GM12878 (cell line): ENCODE measurements around the gene MAGEB3. TPM values are rescaled to one million over a fixed set of nuclear protein-coding genes. Genes with fewer than 3 reads are reported as not detected.
A peak's percentile ranks its signal among the peaks of the same experiment; 100 is the strongest.
"Not testable (repeated sequence)": the region's sequence is repeated elsewhere in the genome, so short reads cannot be mapped to it uniquely, and the experiment has no call there.

ENCODE experiments used
- ATAC-seq: fragments of 200-7000 bp; cut with Tn5 transposase; 3 replicates; pipeline ENCODE4 v1.9.1; 2020; ENCODE audit warnings: mild to moderate bottlenecking, moderate library complexity
- BruUV-seq: library from RNA; stranded (reverse); fragments of 400-500 nt; replicated peaks from 2 replicates; lab custom pipeline; 2021; lab: Mats Ljungman, UMichigan
- CTCF ChIA-PET: fragments of 300-600 bp; sonication (Branson Sonifier 250); formaldehyde crosslinking; extraction: SDS; loops from one replicate; lab custom pipeline; 2021; ENCODE audit warnings: inconsistent platforms; lab: Yijun Ruan, JAX
- POLR2A ChIA-PET: fragments of 350-600 bp; formaldehyde crosslinking; extraction: SDS; loops from one replicate; lab custom pipeline; 2021; ENCODE audit warnings: inconsistent platforms; lab: Charles Lee
- RAD21 ChIA-PET: fragments of 300-600 bp; sonication (Branson Sonifier 250); formaldehyde crosslinking; loops from one replicate; lab custom pipeline; 2023; ENCODE audit warnings: antibody characterized with exemption; ENCODE audit not compliant: unreplicated experiment; lab: Charles Lee
- SMC1A ChIA-PET: fragments of 300-600 bp; sonication (Branson Sonifier 250); formaldehyde crosslinking; loops from one replicate; lab custom pipeline; 2023; ENCODE audit not compliant: unreplicated experiment, uncharacterized antibody; lab: Charles Lee
- DNase-seq: peaks from one replicate; pipeline ENCODE4 v3.0.0-alpha.2; 2011; ENCODE audit warnings: low read depth, low spot score
- FAIRE-seq: peaks from 3 replicates; lab custom pipeline; 2011; peaks lifted over from hg19 to GRCh38; lab: Jason Lieb, UNC
- H2AFZ ChIP-seq: 2 replicates; pipeline ENCODE4 v1.6.0; 2011; ENCODE audit warnings: low read depth, low read length, control low read depth; ENCODE audit not compliant: control insufficient read depth
- H3K27ac ChIP-seq: 2 replicates; pipeline ENCODE4 v1.5.1; 2011; ENCODE audit warnings: control low read depth; ENCODE audit not compliant: control insufficient read depth, insufficient read depth
- H3K27me3 ChIP-seq, 2 experiments: replicated peaks in 1 of 2; 2 replicates each; pipeline versions ENCODE4 v1.6.0 to v1.6.1; 2011; ENCODE audit warnings: low read length in 1 of 2; ENCODE audit not compliant: control insufficient read depth in 2 of 2, insufficient read depth in 2 of 2
- H3K36me3 ChIP-seq, 2 experiments: 2 replicates each; pipeline ENCODE4 v1.5.1; 2011; ENCODE audit warnings: low read length in 1 of 2; ENCODE audit not compliant: control insufficient read depth in 2 of 2, insufficient read depth in 2 of 2
- H3K4me1 ChIP-seq: 2 replicates; pipeline ENCODE4 v1.6.1; 2011; ENCODE audit warnings: mild to moderate bottlenecking, low read length, moderate library complexity, mixed read lengths; ENCODE audit not compliant: control insufficient read depth, insufficient read depth
- H3K4me2 ChIP-seq: 2 replicates; pipeline ENCODE4 v1.6.0; 2011; ENCODE audit warnings: control low read depth; ENCODE audit not compliant: control insufficient read depth, insufficient read depth
- H3K4me3 ChIP-seq: fragments of 200-600 bp; sonication (generic); 2 replicates; pipeline ENCODE4 v1.5.1; 2016
- H3K79me2 ChIP-seq: 2 replicates; pipeline ENCODE4 v1.6.0; 2011; ENCODE audit warnings: low read length; ENCODE audit not compliant: control insufficient read depth, insufficient read depth
- H3K9ac ChIP-seq: 2 replicates; pipeline ENCODE4 v1.8.0; 2011; ENCODE audit warnings: low read length, control low read depth, mixed read lengths; ENCODE audit not compliant: control insufficient read depth, insufficient read depth
- H3K9me3 ChIP-seq: replicated peaks from 3 replicates; pipeline ENCODE4 v1.5.1; 2011; ENCODE audit warnings: mild to moderate bottlenecking, low read length; ENCODE audit not compliant: control insufficient read depth, insufficient read depth
- H4K20me1 ChIP-seq: 2 replicates; pipeline ENCODE4 v1.6.0; 2011; ENCODE audit not compliant: control insufficient read depth, insufficient read depth
- BMI1 ChIP-seq: fragments of 450-650 bp; IDR thresholded peaks from 2 replicates; pipeline ENCODE4 v1.6.1; 2016; ENCODE audit warnings: mild to moderate bottlenecking, moderate library complexity, borderline replicate concordance
- CEBPZ ChIP-seq: fragments of 150-350 bp; IDR thresholded peaks from 2 replicates; pipeline ENCODE4 v1.6.1; 2016; ENCODE audit warnings: low read depth, low read length
- EP300 ChIP-seq, 2 experiments: fragments of 150-350 bp in 1 of 2; IDR thresholded peaks; 2 replicates each; pipeline ENCODE4 v1.6.1; 2011 to 2012; ENCODE audit warnings: low read depth in 2 of 2, low read length in 2 of 2, borderline replicate concordance in 1 of 2, improper control_type of control experiment in 1 of 2, inconsistent platforms in 1 of 2; ENCODE audit not compliant: control insufficient read depth in 1 of 2
- POLR2A ChIP-seq: IDR thresholded peaks from 2 replicates; pipeline ENCODE4 v1.6.1; 2011; ENCODE audit warnings: low read depth, mild to moderate bottlenecking, low read length
- RAD21 ChIP-seq: IDR thresholded peaks from 2 replicates; pipeline ENCODE4 v1.6.1; 2011; ENCODE audit warnings: mild to moderate bottlenecking, low read depth, low read length, moderate library complexity; ENCODE audit not compliant: insufficient read depth
- ZBTB11 ChIP-seq: fragments of 450-650 bp; formaldehyde crosslinking; IDR thresholded peaks from 2 replicates; pipeline ENCODE4 v1.5.0; 2022; ENCODE audit warnings: mild to moderate bottlenecking, missing genetic modification characterization
- WGBS: methylation state at CpG from one replicate; pipeline ENCODE4 v1.1.6; 2016; ENCODE audit warnings: low lambda C conversion rate; ENCODE audit not compliant: insufficient replicate concordance, insufficient coverage; ENCODE audit errors: missing lambda C conversion rate; 5-methylcytosine and 5-hydroxymethylcytosine counted together
- in situ Hi-C: fragments of 300-500 bp; cut with MboI; formaldehyde crosslinking; loops from 9 replicates; pipeline ENCODE4 v1.14.3; 2018; ENCODE audit warnings: mixed read lengths
- intact Hi-C: fragments of 100-400 bp; cut with micrococcal nuclease; formaldehyde crosslinking; loops from one replicate; pipeline ENCODE4 v1.14.2; 2022; ENCODE audit not compliant: unreplicated experiment
- polyA plus RNA-seq, 11 experiments: library from polyadenylated mRNA; depleted of rRNA in 4 of 11; unstranded in 6 of 11; stranded (reverse) in 5 of 11; fragments of >200 nt; fragmentation: Nextera tagmentation in 4 of 11; fragmentation: Illumina TruSeq in 1 of 11; extraction: Ambion mirVana in 4 of 11; extraction: Trizol in 1 of 11; gene quantifications; 1 replicate in 1 of 11; 2 replicates in 10 of 11; pipeline versions ENCODE4 v1.2.1 to v1.2.3, GENCODE V29; 2011 to 2016; ENCODE audit warnings: inconsistent platforms in 2 of 11, missing spikeins in 2 of 11, low read depth in 1 of 11
- total RNA-seq, 4 experiments: library from RNA; depleted of rRNA in 3 of 4; stranded (reverse); fragments of >200 nt in 3 of 4; fragmentation: Illumina TruSeq in 1 of 4; extraction: Trizol in 1 of 4; gene quantifications; 2 replicates each; pipeline versions ENCODE4 v1.2.1 to v1.2.3, GENCODE V29; 2013 to 2021

MAGEB3 gene
- total and polyA plus RNA-seq, 10 of the 15 experiments (the other 5 are each of a cell fraction or from before 2014, with no cell fraction given) = not detected

GRCh38 chrX:30190426-30190825 lies 40.0 kb upstream of the MAGEB3 start (continued):
- TF ChIP-seq EP300 (IDR thresholded peaks at IDR 0.05; ENCODE audit: borderline replicate concordance in 1 of 2, control insufficient read depth in 1 of 2, low read depth in 2 of 2, low read length in 2 of 2) = no peak

- H3K79me2 ChIP-seq, H3K36me3 ChIP-seq, SMC1A ChIA-PET, POLR2A ChIA-PET, DNase-seq, H3K4me2 ChIP-seq, RAD21 ChIA-PET, in situ Hi-C loops, H3K4me3 ChIP-seq, CTCF ChIA-PET, H4K20me1 ChIP-seq, H3K9me3 ChIP-seq, H3K27me3 ChIP-seq, FAIRE-seq, H3K4me1 ChIP-seq, H2AFZ ChIP-seq, intact Hi-C loops, H3K9ac ChIP-seq, H3K27ac ChIP-seq, ATAC-seq, BruUV-seq: not testable (repeated sequence)
- WGBS = 34% methylated on average over 5 of the region's 6 CpGs
Measured at GRCh38 chrX:30193910-30194309, 36.5 kb upstream of the MAGEB3 start.

GRCh38 chrX:30196322-30196721 lies 34.1 kb upstream of the MAGEB3 start:
- FAIRE-seq (no peak), ATAC-seq (peak; percentile 68), DNase-seq (no peak)
- in situ Hi-C loops = no loop called here
- H3K79me2 ChIP-seq = no peaks in the 10 kb centered on the region
- BruUV-seq = no TSS peak
- no peak overlapping the region for H2AFZ ChIP-seq
- POLR2A ChIA-PET = no interaction called here
- H4K20me1 ChIP-seq = no peaks in the 10 kb centered on the region
- H3K9ac ChIP-seq = no peak overlapping the region
- no peaks in the 10 kb centered on the region for H3K9me3 ChIP-seq
- H3K4me2 ChIP-seq = no peak overlapping the region
- no peaks in the 10 kb centered on the region for H3K27me3 ChIP-seq
- WGBS = 0% methylated on average over 1 of the region's 1 CpG
- CTCF ChIA-PET = interaction anchor here (0.8 to 1.4 kb wide), 3 partner anchors 55 to 348 kb away, joined by 3 to 4 read pairs (median 3); no protein-coding TSS in a partner anchor
- SMC1A ChIA-PET = interaction anchor here (1.2 kb wide), 1 partner anchor 12 kb away, joined by 7 read pairs; no protein-coding TSS in a partner anchor
- no peak overlapping the region for H3K27ac ChIP-seq
- no peaks in the 10 kb centered on the region for H3K4me1 ChIP-seq
- no peaks in the 10 kb centered on the region for H3K36me3 ChIP-seq
- no peak overlapping the region for H3K4me3 ChIP-seq
- RAD21 ChIA-PET = interaction anchor here (0.7 kb wide), 1 partner anchor 163 kb away, joined by 3 read pairs; no protein-coding TSS in a partner anchor
- intact Hi-C loops = no loop called here
- no peak for TF ChIP-seq BMI1
- no peak for TF ChIP-seq CEBPZ
- TF ChIP-seq RAD21 = 0 out of 2 replicates have a peak, but pooled peaks have one; percentile 15
- no peak for TF ChIP-seq ZBTB11 (CRISPR knock-in tag)
- TF ChIP-seq POLR2A = no peak
